SHP77 treated with DMSO at 0.1 percent for 48 hours (cell line): ENCODE measurements around the gene JPT1.
"Not testable (repeated sequence)": the region's sequence is repeated elsewhere in the genome, so short reads cannot be mapped to it uniquely, and the experiment has no call there.

Experiments
- DNase-seq: peaks from one replicate; lab custom pipeline; 2025; lab: John Stamatoyannopoulos, UW

JPT1 gene

GRCh38 chr17:75130059-75130631 is 24.2 kb downstream of the JPT1 start:
- DNase-seq, result no peak

DNA sequence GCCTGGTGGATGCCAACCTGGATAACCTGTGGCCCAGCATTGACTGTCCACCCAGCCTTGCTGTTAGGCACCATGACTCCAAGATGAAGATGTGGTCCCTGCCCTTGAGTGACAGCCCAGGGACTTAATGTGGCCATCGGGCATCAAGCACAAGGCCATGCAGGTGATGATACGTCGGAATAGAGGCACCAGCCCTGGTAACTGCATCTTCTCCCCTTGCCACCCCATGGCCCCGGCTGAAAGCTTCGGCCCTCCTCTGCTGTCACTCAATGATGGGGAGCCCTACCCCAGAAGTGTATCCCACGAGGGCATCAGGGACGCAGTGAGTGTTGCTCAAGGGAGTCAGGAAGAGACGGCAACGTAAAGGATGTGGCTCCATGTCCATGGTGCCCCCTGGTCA is 24.7 kb downstream of the JPT1 start:
- no peak for DNase-seq

- DNase-seq, result no peak
These were observed 25.4 kb downstream of the JPT1 start for GRCh38 chr17:75128694-75129505.

- DNase-seq, result not testable (repeated sequence)
These were observed 26.4 kb downstream of the JPT1 start for GRCh38 chr17:75127936-75128335.

DNA sequence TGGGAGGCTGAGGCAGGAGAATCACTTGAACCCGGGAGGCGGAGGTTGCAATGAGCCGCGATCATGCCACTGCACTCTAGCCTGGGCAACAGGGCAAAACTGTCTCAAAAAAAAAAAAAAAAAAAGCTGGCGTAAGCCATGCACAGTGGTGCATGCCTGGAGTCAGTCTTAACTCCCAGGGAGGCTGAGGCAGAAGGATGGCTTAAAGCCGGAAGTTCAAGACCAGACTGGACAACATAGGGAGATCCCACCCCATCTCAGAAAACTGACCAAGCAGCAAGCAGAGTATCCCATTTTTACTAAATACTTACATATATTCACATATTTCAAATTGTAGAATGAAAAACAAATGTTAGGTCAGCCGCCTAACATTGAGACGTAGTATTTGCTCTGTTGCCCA is 27.4 kb downstream of the JPT1 start:
- DNase-seq, result no peak

DNA sequence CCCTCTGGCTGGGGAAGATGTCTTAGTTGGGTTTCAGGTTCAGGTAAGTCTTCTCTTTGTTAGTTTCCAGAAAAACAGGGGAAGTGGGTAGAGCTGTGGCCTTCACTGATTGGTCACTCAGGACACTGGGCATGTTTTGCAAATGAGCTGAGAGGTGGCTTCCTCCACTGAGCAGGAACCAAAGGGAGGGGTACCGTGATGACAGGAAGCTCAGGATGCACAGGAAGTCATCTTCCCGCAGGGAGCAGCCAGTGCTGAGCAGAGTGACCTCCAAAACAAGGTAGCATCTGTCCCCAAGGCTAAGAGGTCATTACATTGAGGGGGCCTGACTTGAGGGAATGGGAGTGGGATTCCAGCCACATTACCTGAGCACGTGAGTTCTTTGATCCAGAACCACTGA is 28.3 kb downstream of the JPT1 start:
- no peak for DNase-seq

DNA sequence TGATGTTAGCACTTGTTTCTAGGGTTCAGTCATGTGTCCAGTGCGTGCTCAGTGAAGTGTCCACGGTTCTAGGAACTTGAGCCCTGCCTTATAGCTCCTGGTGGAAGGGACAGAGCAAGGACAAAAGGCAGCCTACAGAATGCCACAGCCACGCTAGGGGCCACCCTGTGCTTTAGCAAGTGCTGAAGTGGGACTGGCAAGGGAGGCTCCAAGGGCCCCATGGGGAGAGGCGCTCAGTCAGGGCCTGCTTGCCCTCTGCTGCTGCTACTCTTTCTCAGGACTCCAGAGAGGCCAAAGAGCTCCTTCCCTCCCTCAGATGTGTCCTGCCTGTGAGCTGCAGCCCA is 29.5 kb downstream of the JPT1 start:
- no peak for DNase-seq

GRCh38 chr17:75124041-75124818 is 30.1 kb downstream of the JPT1 start:
- DNase-seq, result peak; percentile 98

DNA sequence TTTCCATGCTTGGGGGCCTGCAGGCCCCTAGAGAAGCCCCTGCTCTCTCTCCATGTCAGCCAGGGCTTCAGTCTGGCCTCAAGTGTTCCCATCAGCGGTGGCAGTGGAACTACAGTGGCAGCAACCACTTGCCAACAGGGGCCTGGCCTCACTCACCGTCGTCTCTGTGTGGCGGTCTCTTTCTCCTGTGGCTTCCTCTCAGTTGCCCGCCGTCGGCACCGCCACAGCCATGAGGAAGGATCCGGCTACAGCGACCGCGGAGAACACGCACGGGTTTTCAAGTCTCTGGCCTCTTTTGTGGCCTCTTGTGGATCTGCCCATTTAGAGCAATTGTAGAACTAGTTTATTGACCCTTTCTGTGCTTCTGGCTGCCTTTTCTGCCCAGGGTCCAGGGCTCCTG is 36.0 kb downstream of the JPT1 start:
- DNase-seq, result no peak

- DNase-seq, result no peak
These were observed 37.6 kb downstream of the JPT1 start for GRCh38 chr17:75116737-75117136.

DNA sequence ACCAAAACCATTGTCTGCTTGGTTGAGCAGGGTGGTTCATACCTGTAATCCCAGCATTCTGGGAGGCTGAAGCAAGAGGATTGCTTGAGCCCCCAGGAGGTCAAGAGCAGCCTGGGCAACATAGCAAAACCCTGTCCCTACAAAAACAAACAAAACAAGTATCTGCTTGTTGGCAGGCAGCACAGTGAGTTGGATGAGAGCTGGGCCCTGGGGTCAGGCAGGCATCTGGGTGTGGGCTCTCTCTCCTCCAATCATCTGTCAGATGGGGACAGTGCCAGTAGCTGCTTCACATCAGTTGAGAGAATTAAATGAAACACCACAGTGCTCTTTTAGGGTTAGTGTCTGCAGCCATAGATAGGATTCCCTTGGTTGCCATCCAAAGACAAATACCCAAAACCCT is 38.8 kb downstream of the JPT1 start:
- no peak for DNase-seq

GRCh38 chr17:75114552-75115314 is 39.6 kb downstream of the JPT1 start:
- DNase-seq, result no peak

- peak; percentile 83 for DNase-seq
These were observed 40.3 kb downstream of the JPT1 start for GRCh38 chr17:75113798-75114551.

- DNase-seq, result no peak
These were observed 42.5 kb downstream of the JPT1 start for GRCh38 chr17:75111777-75112335.

DNA sequence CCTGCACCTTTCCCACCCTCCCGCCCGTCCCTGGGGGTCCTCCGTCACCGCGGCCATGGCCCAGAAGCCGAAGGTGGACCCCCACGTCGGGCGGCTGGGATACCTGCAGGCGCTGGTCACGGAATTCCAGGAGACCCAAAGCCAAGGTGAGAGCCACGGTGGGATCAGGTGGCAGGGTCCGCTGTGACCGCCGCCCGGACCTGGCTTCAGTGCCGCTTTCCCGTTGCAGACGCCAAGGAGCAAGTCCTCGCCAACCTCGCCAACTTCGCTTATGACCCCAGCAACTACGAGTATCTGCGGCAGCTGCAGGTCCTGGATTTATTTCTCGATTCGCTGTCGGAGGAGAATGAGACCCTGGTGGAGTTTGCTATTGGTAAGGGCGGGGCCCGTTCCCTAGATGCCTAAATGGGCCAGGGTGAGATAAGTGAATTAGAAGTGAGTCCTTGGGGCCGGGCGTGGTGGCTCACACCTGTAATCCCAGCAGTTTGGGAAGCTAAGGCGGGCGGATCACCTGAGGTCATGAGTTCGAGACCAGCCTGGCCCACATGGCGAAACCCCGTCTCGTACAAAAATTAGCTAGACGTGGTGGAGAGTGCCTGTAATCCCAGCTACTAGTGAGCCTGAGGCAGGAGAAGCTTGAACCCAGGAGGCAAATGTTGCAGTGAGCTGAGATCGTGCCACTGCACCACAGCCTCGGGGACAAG is 43.9 kb downstream of the JPT1 start:
- DNase-seq, result no peak

GRCh38 chr17:75109407-75110233 is 44.7 kb downstream of the JPT1 start, which contains the start of gene ARMC7:
TSS of gene ARMC7 (plus strand) at chr17:75109969. CDS start at chr17:75110289, 320 bp downstream.
- peak; percentile 91 for DNase-seq

- no peak for DNase-seq
These were observed 45.3 kb downstream of the JPT1 start for GRCh38 chr17:75109046-75109406.

DNA sequence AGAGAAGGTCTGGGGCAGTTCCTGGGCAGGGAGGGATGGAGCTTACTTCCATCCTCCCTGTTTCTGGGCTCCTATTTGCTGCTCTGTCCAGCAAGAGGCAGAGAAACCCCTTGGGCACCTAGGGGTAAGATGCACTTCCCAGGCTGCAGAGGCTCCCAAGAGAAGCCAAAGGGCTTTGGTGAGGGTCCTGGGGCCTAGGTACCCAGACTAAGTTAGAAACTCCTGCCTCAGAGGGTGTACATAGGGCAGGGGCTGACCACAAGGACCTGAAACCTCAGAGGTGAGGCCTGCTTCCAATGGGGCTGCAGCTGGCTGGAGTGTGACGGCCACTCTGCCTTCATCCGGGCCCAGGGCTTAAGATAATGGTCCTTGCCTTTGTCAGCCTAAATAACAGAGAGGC is 46.1 kb downstream of the JPT1 start:
- no peak for DNase-seq
